GM12878 (cell line): Measurements from ENCODE around the gene MYBPC1. TPM values are rescaled to one million over a fixed set of nuclear protein-coding genes. Genes with fewer than 3 reads are reported as not detected.

Experiments
- ATAC-seq: fragments of 200-7000 bp; cut with Tn5 transposase; 3 replicates; pipeline ENCODE4 v1.9.1; 2020; ENCODE audit warnings: mild to moderate bottlenecking, moderate library complexity
- BruUV-seq: library from RNA; stranded (reverse); fragments of 400-500 nt; replicated peaks from 2 replicates; lab custom pipeline; 2021; lab: Mats Ljungman, UMichigan
- CTCF ChIA-PET: fragments of 300-600 bp; sonication (Branson Sonifier 250); formaldehyde crosslinking; extraction: SDS; loops from one replicate; lab custom pipeline; 2021; ENCODE audit warnings: inconsistent platforms; lab: Yijun Ruan, JAX
- POLR2A ChIA-PET: fragments of 350-600 bp; formaldehyde crosslinking; extraction: SDS; loops from one replicate; lab custom pipeline; 2021; ENCODE audit warnings: inconsistent platforms; lab: Charles Lee
- RAD21 ChIA-PET: fragments of 300-600 bp; sonication (Branson Sonifier 250); formaldehyde crosslinking; loops from one replicate; lab custom pipeline; 2023; ENCODE audit warnings: antibody characterized with exemption; ENCODE audit not compliant: unreplicated experiment; lab: Charles Lee
- SMC1A ChIA-PET: fragments of 300-600 bp; sonication (Branson Sonifier 250); formaldehyde crosslinking; loops from one replicate; lab custom pipeline; 2023; ENCODE audit not compliant: unreplicated experiment, uncharacterized antibody; lab: Charles Lee
- DNase-seq: peaks from one replicate; pipeline ENCODE4 v3.0.0-alpha.2; 2011; ENCODE audit warnings: low read depth, low spot score
- FAIRE-seq: peaks from 3 replicates; lab custom pipeline; 2011; peaks lifted over from hg19 to GRCh38; lab: Jason Lieb, UNC
- H2AFZ ChIP-seq: 2 replicates; pipeline ENCODE4 v1.6.0; 2011; ENCODE audit warnings: low read depth, low read length, control low read depth; ENCODE audit not compliant: control insufficient read depth
- H3K27ac ChIP-seq: 2 replicates; pipeline ENCODE4 v1.5.1; 2011; ENCODE audit warnings: control low read depth; ENCODE audit not compliant: control insufficient read depth, insufficient read depth
- H3K27me3 ChIP-seq, 2 experiments: replicated peaks in 1 of 2; 2 replicates each; pipeline versions ENCODE4 v1.6.0 to v1.6.1; 2011; ENCODE audit warnings: low read length in 1 of 2; ENCODE audit not compliant: control insufficient read depth in 2 of 2, insufficient read depth in 2 of 2
- H3K36me3 ChIP-seq, 2 experiments: 2 replicates each; pipeline ENCODE4 v1.5.1; 2011; ENCODE audit warnings: low read length in 1 of 2; ENCODE audit not compliant: control insufficient read depth in 2 of 2, insufficient read depth in 2 of 2
- H3K4me1 ChIP-seq: 2 replicates; pipeline ENCODE4 v1.6.1; 2011; ENCODE audit warnings: mild to moderate bottlenecking, low read length, moderate library complexity, mixed read lengths; ENCODE audit not compliant: control insufficient read depth, insufficient read depth
- H3K4me2 ChIP-seq: 2 replicates; pipeline ENCODE4 v1.6.0; 2011; ENCODE audit warnings: control low read depth; ENCODE audit not compliant: control insufficient read depth, insufficient read depth
- H3K4me3 ChIP-seq: fragments of 200-600 bp; sonication (generic); 2 replicates; pipeline ENCODE4 v1.5.1; 2016
- H3K79me2 ChIP-seq: 2 replicates; pipeline ENCODE4 v1.6.0; 2011; ENCODE audit warnings: low read length; ENCODE audit not compliant: control insufficient read depth, insufficient read depth
- H3K9ac ChIP-seq: 2 replicates; pipeline ENCODE4 v1.8.0; 2011; ENCODE audit warnings: low read length, control low read depth, mixed read lengths; ENCODE audit not compliant: control insufficient read depth, insufficient read depth
- H3K9me3 ChIP-seq: replicated peaks from 3 replicates; pipeline ENCODE4 v1.5.1; 2011; ENCODE audit warnings: mild to moderate bottlenecking, low read length; ENCODE audit not compliant: control insufficient read depth, insufficient read depth
- H4K20me1 ChIP-seq: 2 replicates; pipeline ENCODE4 v1.6.0; 2011; ENCODE audit not compliant: control insufficient read depth, insufficient read depth
- CBFB ChIP-seq: IDR thresholded peaks from 2 replicates; pipeline ENCODE4 v1.6.1; 2016; ENCODE audit warnings: antibody characterized with exemption, low read depth
- EED ChIP-seq: sonication (generic); IDR thresholded peaks from 2 replicates; pipeline ENCODE4 v1.6.1; 2016; ENCODE audit warnings: antibody characterized with exemption, low read depth
- FOS ChIP-seq: IDR thresholded peaks from 3 replicates; pipeline ENCODE4 v1.6.1; 2011; ENCODE audit warnings: borderline replicate concordance; ENCODE audit not compliant: insufficient read length; ENCODE audit errors: extremely low read depth
- JUND ChIP-seq: IDR thresholded peaks from 2 replicates; pipeline ENCODE4 v1.6.1; 2012; ENCODE audit warnings: low read depth, mild to moderate bottlenecking, low read length, improper control_type of control experiment, moderate library complexity
- NR2C2 ChIP-seq: IDR thresholded peaks from 2 replicates; pipeline ENCODE4 v1.6.1; 2011; ENCODE audit warnings: borderline replicate concordance, low read depth; ENCODE audit not compliant: control insufficient read depth, insufficient read length
- POLR2AphosphoS5 ChIP-seq: IDR thresholded peaks from 2 replicates; pipeline ENCODE4 v1.6.1; 2011; ENCODE audit warnings: mild to moderate bottlenecking, low read length, inconsistent platforms
- SIX5 ChIP-seq: IDR thresholded peaks from 2 replicates; pipeline ENCODE4 v1.6.1; 2011; ENCODE audit warnings: mild to moderate bottlenecking, low read depth, low read length, moderate library complexity; ENCODE audit not compliant: severe bottlenecking
- TCF7 ChIP-seq: IDR thresholded peaks from 2 replicates; pipeline ENCODE4 v1.6.1; 2014; ENCODE audit warnings: antibody characterized with exemption, borderline replicate concordance
- YY1 ChIP-seq: IDR thresholded peaks from 2 replicates; pipeline ENCODE4 v1.6.1; 2011; ENCODE audit warnings: low read depth, mild to moderate bottlenecking, low read length
- ZSCAN29 ChIP-seq: fragments of 450-650 bp; IDR thresholded peaks from 2 replicates; pipeline ENCODE4 v1.6.1; 2017; ENCODE audit warnings: mild to moderate bottlenecking, moderate library complexity
- WGBS: methylation state at CpG from one replicate; pipeline ENCODE4 v1.1.6; 2016; ENCODE audit warnings: low lambda C conversion rate; ENCODE audit not compliant: insufficient replicate concordance, insufficient coverage; ENCODE audit errors: missing lambda C conversion rate; 5-methylcytosine and 5-hydroxymethylcytosine counted together
- in situ Hi-C: fragments of 300-500 bp; cut with MboI; formaldehyde crosslinking; loops from 9 replicates; pipeline ENCODE4 v1.14.3; 2018; ENCODE audit warnings: mixed read lengths
- intact Hi-C: fragments of 100-400 bp; cut with micrococcal nuclease; formaldehyde crosslinking; loops from one replicate; pipeline ENCODE4 v1.14.2; 2022; ENCODE audit not compliant: unreplicated experiment
- polyA plus RNA-seq, 11 experiments: library from polyadenylated mRNA; depleted of rRNA in 4 of 11; unstranded in 6 of 11; stranded (reverse) in 5 of 11; fragments of >200 nt; fragmentation: Nextera tagmentation in 4 of 11; fragmentation: Illumina TruSeq in 1 of 11; extraction: Ambion mirVana in 4 of 11; extraction: Trizol in 1 of 11; gene quantifications; 1 replicate in 1 of 11; 2 replicates in 10 of 11; pipeline versions ENCODE4 v1.2.1 to v1.2.3, GENCODE V29; 2011 to 2016; ENCODE audit warnings: inconsistent platforms in 2 of 11, missing spikeins in 2 of 11, low read depth in 1 of 11
- total RNA-seq, 4 experiments: library from RNA; depleted of rRNA in 3 of 4; stranded (reverse); fragments of >200 nt in 3 of 4; fragmentation: Illumina TruSeq in 1 of 4; extraction: Trizol in 1 of 4; gene quantifications; 2 replicates each; pipeline versions ENCODE4 v1.2.1 to v1.2.3, GENCODE V29; 2013 to 2021
- TF ChIP-seq, protein P1 (sequence below): fragments of 450-650 bp; IDR thresholded peaks from 2 replicates; pipeline ENCODE4 v1.6.1; 2017; ENCODE audit warnings: mild to moderate bottlenecking, moderate library complexity
- TF ChIP-seq, protein P2 (sequence below): IDR thresholded peaks from 2 replicates; pipeline ENCODE4 v1.6.1; 2011; ENCODE audit warnings: borderline replicate concordance, low read depth, mild to moderate bottlenecking, moderate library complexity, mixed read lengths, low read length; ENCODE audit not compliant: insufficient read depth; ENCODE audit errors: extremely low read length
- TF ChIP-seq, protein P3 (sequence below): fragments of 450-650 bp; IDR thresholded peaks from 2 replicates; pipeline ENCODE4 v1.6.1; 2014; ENCODE audit warnings: mild to moderate bottlenecking
- TF ChIP-seq, protein P4 (sequence below): fragments of 450-650 bp; IDR thresholded peaks from 2 replicates; pipeline ENCODE4 v1.6.1; 2017; ENCODE audit warnings: borderline replicate concordance
- TF ChIP-seq, protein P5 (sequence below): fragments of 450-650 bp; IDR thresholded peaks from 2 replicates; pipeline ENCODE4 v1.6.1; 2017; ENCODE audit warnings: mild to moderate bottlenecking, low read depth, inconsistent platforms; ENCODE audit not compliant: poor library complexity, severe bottlenecking

MYBPC1 gene
- total and polyA plus RNA-seq, 10 of the 15 experiments (the other 5 are each of a cell fraction or from before 2014, with no cell fraction given): not detected

DNA sequence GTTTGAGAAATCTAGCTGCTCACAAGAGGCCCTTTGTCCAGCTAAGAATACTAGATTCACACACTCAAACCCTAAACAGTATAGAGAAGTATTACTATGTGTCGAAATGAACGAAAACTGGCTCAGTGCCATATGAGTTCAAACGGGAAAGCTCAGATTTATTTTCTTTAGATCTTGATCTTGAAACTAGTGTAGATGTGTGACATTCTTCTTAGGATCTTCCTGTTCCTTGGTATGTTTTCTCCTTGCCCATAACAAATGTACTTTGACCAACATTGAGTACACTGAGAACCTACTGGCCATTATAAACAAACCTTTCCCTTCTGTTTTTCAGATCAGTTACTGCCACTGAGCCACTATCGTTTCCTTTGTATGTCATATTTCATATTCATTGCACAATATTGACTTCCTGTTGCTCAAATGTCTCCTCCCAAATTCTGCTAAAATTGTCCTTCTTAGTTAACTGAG lies 21.3 kb downstream of the MYBPC1 start:
- H3K9ac ChIP-seq: no peak overlapping the region
- no peaks in the 10 kb centered on the region for H3K36me3 ChIP-seq
- H2AFZ ChIP-seq: no peak overlapping the region
- no peak overlapping the region for H3K27ac ChIP-seq
- intact Hi-C loops: no loop called here
- POLR2A ChIA-PET: no interaction called here
- H3K79me2 ChIP-seq: no peaks in the 10 kb centered on the region
- H3K9me3 ChIP-seq: no peaks in the 10 kb centered on the region
- BruUV-seq: no TSS peak
- CTCF ChIA-PET: no interaction called here
- H3K4me1 ChIP-seq: no peaks in the 10 kb centered on the region
- no peak overlapping the region for H3K4me3 ChIP-seq
- SMC1A ChIA-PET: no interaction called here
- 53% methylated on average over 4 of the region's 4 CpGs for WGBS
- RAD21 ChIA-PET: no interaction called here
- H4K20me1 ChIP-seq: no peaks in the 10 kb centered on the region
- FAIRE-seq (no peak), DNase-seq (no peak), ATAC-seq (no peak; the same call in 2 of the 3 replicates)
- H3K27me3 ChIP-seq: no peaks in the 10 kb centered on the region; a peak in 1 of 4 replicates
- in situ Hi-C loops: no loop called here
- H3K4me2 ChIP-seq: no peak overlapping the region
- TF ChIP-seq SIX5 (no peak), JUND (no peak), CBFB (no peak), TCF7 (no peak), ZSCAN29 (no peak), YY1 (no peak), EED (no peak), NR2C2 (no peak), POLR2AphosphoS5 (no peak), FOS (no peak)
- TF ChIP-seq, protein P1, sequence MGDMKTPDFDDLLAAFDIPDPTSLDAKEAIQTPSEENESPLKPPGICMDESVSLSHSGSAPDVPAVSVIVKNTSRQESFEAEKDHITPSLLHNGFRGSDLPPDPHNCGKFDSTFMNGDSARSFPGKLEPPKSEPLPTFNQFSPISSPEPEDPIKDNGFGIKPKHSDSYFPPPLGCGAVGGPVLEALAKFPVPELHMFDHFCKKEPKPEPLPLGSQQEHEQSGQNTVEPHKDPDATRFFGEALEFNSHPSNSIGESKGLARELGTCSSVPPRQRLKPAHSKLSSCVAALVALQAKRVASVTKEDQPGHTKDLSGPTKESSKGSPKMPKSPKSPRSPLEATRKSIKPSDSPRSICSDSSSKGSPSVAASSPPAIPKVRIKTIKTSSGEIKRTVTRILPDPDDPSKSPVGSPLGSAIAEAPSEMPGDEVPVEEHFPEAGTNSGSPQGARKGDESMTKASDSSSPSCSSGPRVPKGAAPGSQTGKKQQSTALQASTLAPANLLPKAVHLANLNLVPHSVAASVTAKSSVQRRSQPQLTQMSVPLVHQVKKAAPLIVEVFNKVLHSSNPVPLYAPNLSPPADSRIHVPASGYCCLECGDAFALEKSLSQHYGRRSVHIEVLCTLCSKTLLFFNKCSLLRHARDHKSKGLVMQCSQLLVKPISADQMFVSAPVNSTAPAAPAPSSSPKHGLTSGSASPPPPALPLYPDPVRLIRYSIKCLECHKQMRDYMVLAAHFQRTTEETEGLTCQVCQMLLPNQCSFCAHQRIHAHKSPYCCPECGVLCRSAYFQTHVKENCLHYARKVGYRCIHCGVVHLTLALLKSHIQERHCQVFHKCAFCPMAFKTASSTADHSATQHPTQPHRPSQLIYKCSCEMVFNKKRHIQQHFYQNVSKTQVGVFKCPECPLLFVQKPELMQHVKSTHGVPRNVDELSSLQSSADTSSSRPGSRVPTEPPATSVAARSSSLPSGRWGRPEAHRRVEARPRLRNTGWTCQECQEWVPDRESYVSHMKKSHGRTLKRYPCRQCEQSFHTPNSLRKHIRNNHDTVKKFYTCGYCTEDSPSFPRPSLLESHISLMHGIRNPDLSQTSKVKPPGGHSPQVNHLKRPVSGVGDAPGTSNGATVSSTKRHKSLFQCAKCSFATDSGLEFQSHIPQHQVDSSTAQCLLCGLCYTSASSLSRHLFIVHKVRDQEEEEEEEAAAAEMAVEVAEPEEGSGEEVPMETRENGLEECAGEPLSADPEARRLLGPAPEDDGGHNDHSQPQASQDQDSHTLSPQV: no peak
- TF ChIP-seq, protein P2, sequence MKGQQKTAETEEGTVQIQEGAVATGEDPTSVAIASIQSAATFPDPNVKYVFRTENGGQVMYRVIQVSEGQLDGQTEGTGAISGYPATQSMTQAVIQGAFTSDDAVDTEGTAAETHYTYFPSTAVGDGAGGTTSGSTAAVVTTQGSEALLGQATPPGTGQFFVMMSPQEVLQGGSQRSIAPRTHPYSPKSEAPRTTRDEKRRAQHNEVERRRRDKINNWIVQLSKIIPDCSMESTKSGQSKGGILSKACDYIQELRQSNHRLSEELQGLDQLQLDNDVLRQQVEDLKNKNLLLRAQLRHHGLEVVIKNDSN: no peak
- TF ChIP-seq, protein P3, sequence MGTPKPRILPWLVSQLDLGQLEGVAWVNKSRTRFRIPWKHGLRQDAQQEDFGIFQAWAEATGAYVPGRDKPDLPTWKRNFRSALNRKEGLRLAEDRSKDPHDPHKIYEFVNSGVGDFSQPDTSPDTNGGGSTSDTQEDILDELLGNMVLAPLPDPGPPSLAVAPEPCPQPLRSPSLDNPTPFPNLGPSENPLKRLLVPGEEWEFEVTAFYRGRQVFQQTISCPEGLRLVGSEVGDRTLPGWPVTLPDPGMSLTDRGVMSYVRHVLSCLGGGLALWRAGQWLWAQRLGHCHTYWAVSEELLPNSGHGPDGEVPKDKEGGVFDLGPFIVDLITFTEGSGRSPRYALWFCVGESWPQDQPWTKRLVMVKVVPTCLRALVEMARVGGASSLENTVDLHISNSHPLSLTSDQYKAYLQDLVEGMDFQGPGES: no peak
- TF ChIP-seq, protein P4, sequence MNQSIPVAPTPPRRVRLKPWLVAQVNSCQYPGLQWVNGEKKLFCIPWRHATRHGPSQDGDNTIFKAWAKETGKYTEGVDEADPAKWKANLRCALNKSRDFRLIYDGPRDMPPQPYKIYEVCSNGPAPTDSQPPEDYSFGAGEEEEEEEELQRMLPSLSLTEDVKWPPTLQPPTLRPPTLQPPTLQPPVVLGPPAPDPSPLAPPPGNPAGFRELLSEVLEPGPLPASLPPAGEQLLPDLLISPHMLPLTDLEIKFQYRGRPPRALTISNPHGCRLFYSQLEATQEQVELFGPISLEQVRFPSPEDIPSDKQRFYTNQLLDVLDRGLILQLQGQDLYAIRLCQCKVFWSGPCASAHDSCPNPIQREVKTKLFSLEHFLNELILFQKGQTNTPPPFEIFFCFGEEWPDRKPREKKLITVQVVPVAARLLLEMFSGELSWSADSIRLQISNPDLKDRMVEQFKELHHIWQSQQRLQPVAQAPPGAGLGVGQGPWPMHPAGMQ: no peak
- TF ChIP-seq, protein P5, sequence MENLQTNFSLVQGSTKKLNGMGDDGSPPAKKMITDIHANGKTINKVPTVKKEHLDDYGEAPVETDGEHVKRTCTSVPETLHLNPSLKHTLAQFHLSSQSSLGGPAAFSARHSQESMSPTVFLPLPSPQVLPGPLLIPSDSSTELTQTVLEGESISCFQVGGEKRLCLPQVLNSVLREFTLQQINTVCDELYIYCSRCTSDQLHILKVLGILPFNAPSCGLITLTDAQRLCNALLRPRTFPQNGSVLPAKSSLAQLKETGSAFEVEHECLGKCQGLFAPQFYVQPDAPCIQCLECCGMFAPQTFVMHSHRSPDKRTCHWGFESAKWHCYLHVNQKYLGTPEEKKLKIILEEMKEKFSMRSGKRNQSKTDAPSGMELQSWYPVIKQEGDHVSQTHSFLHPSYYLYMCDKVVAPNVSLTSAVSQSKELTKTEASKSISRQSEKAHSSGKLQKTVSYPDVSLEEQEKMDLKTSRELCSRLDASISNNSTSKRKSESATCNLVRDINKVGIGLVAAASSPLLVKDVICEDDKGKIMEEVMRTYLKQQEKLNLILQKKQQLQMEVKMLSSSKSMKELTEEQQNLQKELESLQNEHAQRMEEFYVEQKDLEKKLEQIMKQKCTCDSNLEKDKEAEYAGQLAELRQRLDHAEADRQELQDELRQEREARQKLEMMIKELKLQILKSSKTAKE: no peak
